ENCODE data around the gene AFF3.

The AFF3 gene

GRCh38 chr2:100073110-100073509 is 69.3 kb downstream of the AFF3 start:
- no peak for DNase-seq

GRCh38 chr2:100072503-100072902 is 69.9 kb downstream of the AFF3 start:
- no peak for DNase-seq

GRCh38 chr2:100071335-100072043 is 70.9 kb downstream of the AFF3 start:
- DNase-seq = no peak

GRCh38 chr2:100070078-100070477 is 72.3 kb downstream of the AFF3 start:
- no peak for DNase-seq

- DNase-seq = no peak
These were observed 74.0 kb downstream of the AFF3 start for GRCh38 chr2:100068395-100068794.

- no peak for DNase-seq
These were observed 74.6 kb downstream of the AFF3 start for GRCh38 chr2:100067784-100068183.

- no peak for DNase-seq
These were observed 75.5 kb downstream of the AFF3 start for GRCh38 chr2:100066856-100067255.

GRCh38 chr2:100066246-100066645 is 76.1 kb downstream of the AFF3 start:
- DNase-seq = no peak

GRCh38 chr2:100064592-100065428 is 77.6 kb downstream of the AFF3 start:
- DNase-seq = no peak

- DNase-seq = no peak
These were observed 78.2 kb downstream of the AFF3 start for GRCh38 chr2:100064165-100064564.

- DNase-seq = no peak
These were observed 78.9 kb downstream of the AFF3 start for GRCh38 chr2:100063459-100063953.

- no peak for DNase-seq
These were observed 80.1 kb downstream of the AFF3 start for GRCh38 chr2:100062336-100062735.

- no peak for DNase-seq
These were observed 81.5 kb downstream of the AFF3 start for GRCh38 chr2:100060875-100061274.

GRCh38 chr2:100059638-100060037 is 82.8 kb downstream of the AFF3 start:
- no peak for DNase-seq

GRCh38 chr2:100057901-100058261 is 84.5 kb downstream of the AFF3 start:
- no peak for DNase-seq

GRCh38 chr2:100054426-100054825 is 88.0 kb downstream of the AFF3 start:
- DNase-seq = no peak

- no peak for DNase-seq
These were observed 89.1 kb downstream of the AFF3 start for GRCh38 chr2:100053087-100053885.

GRCh38 chr2:100052650-100053049 is 89.7 kb downstream of the AFF3 start:
- no peak for DNase-seq

GRCh38 chr2:100051253-100051652 is 91.1 kb downstream of the AFF3 start:
- DNase-seq = no peak

- no peak for DNase-seq
These were observed 91.7 kb downstream of the AFF3 start for GRCh38 chr2:100050685-100051084.

Data from anterior cingulate cortex (tissue), 58 donors.